Measurements from ENCODE around the gene PPTC7. TPM values are rescaled to one million over a fixed set of nuclear protein-coding genes. Genes with fewer than 3 reads are reported as not detected.
A peak's percentile ranks its signal among the peaks of the same experiment; 100 is the strongest.

The PPTC7 gene
- total and polyA plus RNA-seq, 2 of the 13 experiments (the other 11 are each of a cell fraction or from before 2014, with no cell fraction given), result 4.8 to 12.3 TPM

GRCh38 chr12:110582276-110583136 is 612 bp downstream of the PPTC7 start (continued):
- TF ChIP-seq ZNF576 (CRISPR knock-in tag; IDR thresholded peaks at IDR 0.05), result no peak
- no peak for TF ChIP-seq ZKSCAN5 (CRISPR knock-in tag; IDR thresholded peaks at IDR 0.05)
- no peak for TF ChIP-seq TEAD3 (CRISPR knock-in tag; optimal IDR thresholded peaks at IDR 0.05; ENCODE audit: borderline replicate concordance)
- peak; percentile 83 for TF ChIP-seq HIVEP1 (CRISPR knock-in tag; IDR thresholded peaks at IDR 0.05)
- TF ChIP-seq CSRNP1 (CRISPR knock-in tag; IDR thresholded peaks at IDR 0.05), result no peak
- TF ChIP-seq GLMP (CRISPR knock-in tag; IDR thresholded peaks at IDR 0.05; ENCODE audit: borderline replicate concordance), result no peak
- TF ChIP-seq SIN3A (IDR thresholded peaks at IDR 0.05; ENCODE audit: borderline replicate concordance, low read depth, low read length), result no peak
- TF ChIP-seq ZNF737 (CRISPR knock-in tag; IDR thresholded peaks at IDR 0.05; ENCODE audit: borderline replicate concordance), result no peak
- TF ChIP-seq ZFP36L1 (CRISPR knock-in tag; IDR thresholded peaks at IDR 0.05), result no peak
- no peak for TF ChIP-seq ZNF724P (CRISPR knock-in tag; IDR thresholded peaks at IDR 0.05; ENCODE audit: borderline replicate concordance)
- 0 out of 2 replicates have a peak, but pooled peaks have one; percentile 60 for TF ChIP-seq ZNF790 (CRISPR knock-in tag; IDR thresholded peaks at IDR 0.05; ENCODE audit: borderline replicate concordance)
- no peak for TF ChIP-seq FLYWCH1 (CRISPR knock-in tag; IDR thresholded peaks at IDR 0.05)
- TF ChIP-seq NR2F1 (CRISPR knock-in tag; IDR thresholded peaks at IDR 0.05), result no peak
- no peak for TF ChIP-seq NFATC3 (CRISPR knock-in tag; IDR thresholded peaks at IDR 0.05)
- no peak for TF ChIP-seq ZMYM2 (CRISPR knock-in tag; IDR thresholded peaks at IDR 0.05)
- no peak for TF ChIP-seq ZFP82 (CRISPR knock-in tag; IDR thresholded peaks at IDR 0.05; ENCODE audit: borderline replicate concordance)
- no peak for TF ChIP-seq ZNF30 (CRISPR knock-in tag; IDR thresholded peaks at IDR 0.05)
- no peak for TF ChIP-seq ZNF10 (CRISPR knock-in tag; IDR thresholded peaks at IDR 0.05; ENCODE audit: borderline replicate concordance, low read depth)
- TF ChIP-seq MBD4 (IDR thresholded peaks at IDR 0.05; ENCODE audit: borderline replicate concordance, low read length), result no peak
- no peak for TF ChIP-seq ZNF362 (CRISPR knock-in tag; IDR thresholded peaks at IDR 0.05; ENCODE audit: borderline replicate concordance)
- TF ChIP-seq ZNF766 (CRISPR knock-in tag; IDR thresholded peaks at IDR 0.05; ENCODE audit: borderline replicate concordance), result no peak
- no peak for TF ChIP-seq ZNF792 (CRISPR knock-in tag; IDR thresholded peaks at IDR 0.05)
- no peak for TF ChIP-seq TFDP2 (CRISPR knock-in tag; IDR thresholded peaks at IDR 0.05)
- no peak for TF ChIP-seq ZNF878 (CRISPR knock-in tag; IDR thresholded peaks at IDR 0.05)
- TF ChIP-seq SRSF1 (optimal IDR thresholded peaks at IDR 0.05; ENCODE audit: low read depth, low read length), result peak; percentile 50
